Measurements from ENCODE around the gene OBSCN.

The OBSCN gene

GRCh38 chr1:228340686-228341449 lies 133.0 kb downstream of the OBSCN start:
- TF ChIP-seq CTCF (conservative IDR thresholded peaks at IDR 0.05): no peak
- H3K27ac ChIP-seq: no peak overlapping the region

- H3K27ac ChIP-seq: no peak overlapping the region
- TF ChIP-seq CTCF (conservative IDR thresholded peaks at IDR 0.05): no peak
Observed at GRCh38 chr1:228341450-228341813, 133.6 kb downstream of the OBSCN start.

- no peak overlapping the region for H3K27ac ChIP-seq
- no peak for TF ChIP-seq CTCF (conservative IDR thresholded peaks at IDR 0.05)
Observed at GRCh38 chr1:228341814-228342626, 134.2 kb downstream of the OBSCN start.

GRCh38 chr1:228342627-228343190 lies 134.9 kb downstream of the OBSCN start:
- H3K27ac ChIP-seq: no peak overlapping the region
- TF ChIP-seq CTCF (conservative IDR thresholded peaks at IDR 0.05): no peak

- TF ChIP-seq CTCF (conservative IDR thresholded peaks at IDR 0.05): no peak
Observed at GRCh38 chr1:228343191-228343661, 135.4 kb downstream of the OBSCN start.

GRCh38 chr1:228344631-228345072 lies 136.8 kb downstream of the OBSCN start:
- no peak overlapping the region for H3K27ac ChIP-seq
- no peak for TF ChIP-seq CTCF (conservative IDR thresholded peaks at IDR 0.05)

More at GRCh38 chr1:228343191-228343661, 135.4 kb downstream of the OBSCN start:
- H3K27ac ChIP-seq: no peak overlapping the region

Measured in VCaP (cell line).